HEK293T (cell line): ENCODE data around the gene RSPH6A.
"Not testable (repeated sequence)": the region's sequence is repeated elsewhere in the genome, so short reads cannot be mapped to it uniquely, and the experiment has no call there.

ENCODE experiments used
- CTCF ChIA-PET: fragments of 350-600 bp; formaldehyde crosslinking; extraction: SDS; loops from one replicate; lab custom pipeline; 2021; ENCODE audit warnings: antibody characterized with exemption, inconsistent platforms; lab: Yijun Ruan, JAX
- POLR2A ChIA-PET: fragments of 350-600 bp; formaldehyde crosslinking; extraction: SDS; loops from one replicate; lab custom pipeline; 2020; ENCODE audit warnings: antibody characterized with exemption, inconsistent platforms; lab: Yijun Ruan, JAX
- DNase-seq: peaks from one replicate; pipeline ENCODE4 v3.0.0; 2012; ENCODE audit warnings: mixed read lengths; ENCODE audit errors: extremely low spot score
- ARNT ChIP-seq: fragments of 450-650 bp; IDR thresholded peaks from 2 replicates; pipeline ENCODE4 v1.6.1; 2017; ENCODE audit warnings: mild to moderate bottlenecking
- BHLHE40 ChIP-seq: fragments of 450-650 bp; IDR thresholded peaks from 2 replicates; pipeline ENCODE4 v1.6.1; 2016; ENCODE audit warnings: mild to moderate bottlenecking, moderate library complexity, borderline replicate concordance
- CTBP1 ChIP-seq: fragments of 450-650 bp; IDR thresholded peaks from 2 replicates; pipeline ENCODE4 v1.6.1; 2016; ENCODE audit warnings: borderline replicate concordance
- ELF4 ChIP-seq: fragments of 450-650 bp; IDR thresholded peaks from 2 replicates; pipeline ENCODE4 v1.6.1; 2017; ENCODE audit warnings: antibody characterized with exemption
- FOXA1 ChIP-seq: fragments of 450-650 bp; IDR thresholded peaks from 2 replicates; pipeline ENCODE4 v1.6.1; 2016; ENCODE audit warnings: mild to moderate bottlenecking
- FOXK2 ChIP-seq: fragments of 450-650 bp; IDR thresholded peaks from 2 replicates; pipeline ENCODE4 v1.6.1; 2016; ENCODE audit warnings: mild to moderate bottlenecking
- FOXM1 ChIP-seq: fragments of 450-650 bp; IDR thresholded peaks from 2 replicates; pipeline ENCODE4 v1.6.1; 2017; ENCODE audit warnings: mild to moderate bottlenecking, borderline replicate concordance
- HDGF ChIP-seq: fragments of 450-650 bp; IDR thresholded peaks from 2 replicates; pipeline ENCODE4 v1.6.1; 2017; ENCODE audit warnings: antibody characterized with exemption, borderline replicate concordance
- L3MBTL2 ChIP-seq: fragments of 450-650 bp; conservative IDR thresholded peaks from 2 replicates; pipeline ENCODE4 v1.6.1; 2016; ENCODE audit warnings: mild to moderate bottlenecking
- LEF1 ChIP-seq: fragments of 450-650 bp; IDR thresholded peaks from 2 replicates; pipeline ENCODE4 v1.6.1; 2017; ENCODE audit warnings: mild to moderate bottlenecking, borderline replicate concordance
- NFRKB ChIP-seq: fragments of 450-650 bp; IDR thresholded peaks from 2 replicates; pipeline ENCODE4 v1.6.1; 2016; ENCODE audit warnings: mild to moderate bottlenecking, moderate library complexity
- SP1 ChIP-seq: fragments of 450-650 bp; IDR thresholded peaks from 2 replicates; pipeline ENCODE4 v1.6.1; 2017
- SUZ12 ChIP-seq: fragments of 450-650 bp; IDR thresholded peaks from 2 replicates; pipeline ENCODE4 v1.6.1; 2016; ENCODE audit warnings: mild to moderate bottlenecking
- TARDBP ChIP-seq: fragments of 450-650 bp; IDR thresholded peaks from 2 replicates; pipeline ENCODE4 v1.6.1; 2016
- ZNF384 ChIP-seq: fragments of 450-650 bp; IDR thresholded peaks from 2 replicates; pipeline ENCODE4 v1.6.1; 2016
- TF ChIP-seq, protein P1 (sequence below): fragments of 450-650 bp; IDR thresholded peaks from 2 replicates; pipeline ENCODE4 v1.6.1; 2016

RSPH6A gene

DNA sequence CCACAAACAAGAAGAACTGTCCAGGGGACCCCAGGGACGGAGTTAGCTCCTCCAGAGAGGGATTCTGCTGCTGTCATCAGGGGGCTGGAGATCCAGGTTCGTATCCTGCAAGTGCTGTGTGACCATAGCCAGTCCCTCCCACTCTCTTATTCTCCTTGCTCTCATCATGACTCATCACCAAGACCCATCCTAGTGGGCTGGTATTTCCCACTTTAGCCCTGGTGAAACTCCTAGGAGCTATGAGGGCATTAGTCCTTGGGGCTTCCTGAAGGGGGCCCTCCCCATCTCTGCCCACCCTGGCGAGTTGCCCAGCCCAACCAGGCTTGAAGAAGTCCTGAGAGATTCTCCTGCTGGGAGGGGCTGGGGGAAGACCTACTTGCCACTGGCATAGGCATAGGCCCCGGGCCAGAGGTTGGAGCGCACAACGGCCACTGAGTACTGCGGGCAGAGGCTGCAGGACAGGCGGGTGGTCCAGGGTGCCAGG, 15.0 kb downstream of the RSPH6A start:
- TF ChIP-seq LEF1 (no peak), TARDBP (no peak), ZNF384 (no peak), FOXK2 (no peak), BHLHE40 (no peak), NFRKB (no peak), FOXA1 (no peak), ARNT (no peak), SUZ12 (no peak), ELF4 (no peak), FOXM1 (no peak), SP1 (no peak), HDGF (no peak), L3MBTL2 (no peak), CTBP1 (no peak)
- TF ChIP-seq, protein P1, sequence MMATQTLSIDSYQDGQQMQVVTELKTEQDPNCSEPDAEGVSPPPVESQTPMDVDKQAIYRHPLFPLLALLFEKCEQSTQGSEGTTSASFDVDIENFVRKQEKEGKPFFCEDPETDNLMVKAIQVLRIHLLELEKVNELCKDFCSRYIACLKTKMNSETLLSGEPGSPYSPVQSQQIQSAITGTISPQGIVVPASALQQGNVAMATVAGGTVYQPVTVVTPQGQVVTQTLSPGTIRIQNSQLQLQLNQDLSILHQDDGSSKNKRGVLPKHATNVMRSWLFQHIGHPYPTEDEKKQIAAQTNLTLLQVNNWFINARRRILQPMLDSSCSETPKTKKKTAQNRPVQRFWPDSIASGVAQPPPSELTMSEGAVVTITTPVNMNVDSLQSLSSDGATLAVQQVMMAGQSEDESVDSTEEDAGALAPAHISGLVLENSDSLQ, result no peak
- ChIA-PET POLR2A (interaction anchor here (0.7 to 1.5 kb wide), 3 partner anchors 27 to 33 kb away, joined by 3 to 11 read pairs (median 7); partner anchors contain the start of gene SIX5), CTCF (interaction anchor here (0.9 to 2.8 kb wide), 4 partner anchors 17 to 64 kb away, joined by 3 to 21 read pairs (median 5); partner anchors contain the start of genes DMPK, FOXA3 and SIX5)
- no peak for DNase-seq

- CTCF ChIA-PET, result interaction anchor here (0.8 to 2.8 kb wide), 9 partner anchors 15 to 115 kb away, joined by 3 to 21 read pairs (median 4); partner anchors contain the start of genes DMPK, FOXA3 and SIX5
- POLR2A ChIA-PET, result interaction anchor here (0.9 to 1.5 kb wide), 3 partner anchors 11 to 32 kb away, joined by 3 to 11 read pairs (median 7); partner anchors contain the start of gene SIX5
- DNase-seq, result not testable (repeated sequence)
Observed at GRCh38 chr19:45799541-45799940, 15.6 kb downstream of the RSPH6A start.

DNA sequence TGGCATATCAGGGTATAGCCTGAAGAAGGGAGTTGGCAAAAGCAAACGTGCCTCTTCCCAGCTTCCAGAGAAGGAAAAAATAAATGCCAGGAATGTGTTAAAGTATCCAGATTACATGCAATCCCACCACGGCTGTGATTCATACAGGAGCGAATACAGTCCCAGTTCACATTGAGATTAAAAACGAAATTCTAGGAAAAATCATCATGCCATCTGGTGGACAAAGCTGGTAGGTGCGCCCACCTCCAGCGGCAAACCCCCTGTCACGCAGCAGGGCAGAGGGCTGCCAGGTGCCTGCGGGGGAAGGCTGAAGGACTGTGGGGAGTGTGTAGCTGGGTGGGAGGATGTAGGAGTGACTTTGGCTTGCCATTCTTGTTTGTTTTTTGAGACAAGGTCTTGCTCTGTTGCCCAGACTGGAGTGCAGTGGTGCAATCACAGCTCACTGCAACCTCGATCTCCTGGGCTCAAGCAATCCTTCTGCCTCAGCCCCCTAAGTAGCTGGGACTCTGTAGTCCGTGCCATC, 16.1 kb downstream of the RSPH6A start:
- ChIA-PET CTCF (interaction anchor here (0.8 to 2.8 kb wide), 9 partner anchors 15 to 114 kb away, joined by 3 to 21 read pairs (median 4); partner anchors contain the start of genes DMPK, FOXA3 and SIX5), POLR2A (interaction anchor here (0.9 to 1.5 kb wide), 3 partner anchors 10 to 31 kb away, joined by 3 to 11 read pairs (median 7); partner anchors contain the start of gene SIX5)
- peak; percentile 70 for DNase-seq
- TF ChIP-seq FOXK2, result no peak
- no peak for TF ChIP-seq L3MBTL2
- TF ChIP-seq LEF1, result no peak
- no peak for TF ChIP-seq ZNF384
- TF ChIP-seq CTBP1, result no peak
- no peak for TF ChIP-seq HDGF
- TF ChIP-seq, protein P1, result no peak
- TF ChIP-seq SP1, result no peak
- TF ChIP-seq ARNT, result no peak
- TF ChIP-seq SUZ12, result no peak
- no peak for TF ChIP-seq NFRKB
- TF ChIP-seq TARDBP, result no peak
- TF ChIP-seq FOXA1, result no peak
- no peak for TF ChIP-seq ELF4

- no peak for DNase-seq
- ChIA-PET POLR2A (no interaction called here), CTCF (no interaction called here)
- TF ChIP-seq ELF4, result no peak
- TF ChIP-seq HDGF, result no peak
Observed at GRCh38 chr19:45794627-45795026, 20.5 kb downstream of the RSPH6A start.

DNA sequence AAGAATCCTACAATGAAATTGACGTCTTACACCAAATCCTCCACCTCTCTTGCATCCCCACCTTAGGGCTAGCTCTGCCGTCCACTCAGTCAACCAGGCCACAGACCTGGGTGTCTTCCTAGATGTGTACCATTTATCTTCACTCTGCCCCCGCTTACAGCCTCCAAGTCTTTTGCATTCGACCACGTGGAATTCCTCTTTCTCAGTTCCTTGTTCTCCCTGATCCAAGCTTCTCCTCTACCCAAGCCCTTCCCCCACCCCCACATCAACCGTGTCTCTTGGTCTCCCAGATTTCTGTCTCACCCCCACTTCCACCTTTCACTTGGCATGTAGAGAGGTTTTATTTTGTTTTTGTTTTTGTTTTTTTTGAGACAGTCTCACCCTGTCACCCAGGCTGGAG, 21.2 kb downstream of the RSPH6A start:
- DNase-seq, result no peak
- POLR2A ChIA-PET, result no interaction called here
- CTCF ChIA-PET, result no interaction called here
- TF ChIP-seq FOXM1 (no peak), CTBP1 (no peak), HDGF (no peak), SUZ12 (no peak), NFRKB (no peak), LEF1 (no peak), FOXK2 (no peak), SP1 (no peak), BHLHE40 (no peak), FOXA1 (no peak), TARDBP (no peak)

DNA sequence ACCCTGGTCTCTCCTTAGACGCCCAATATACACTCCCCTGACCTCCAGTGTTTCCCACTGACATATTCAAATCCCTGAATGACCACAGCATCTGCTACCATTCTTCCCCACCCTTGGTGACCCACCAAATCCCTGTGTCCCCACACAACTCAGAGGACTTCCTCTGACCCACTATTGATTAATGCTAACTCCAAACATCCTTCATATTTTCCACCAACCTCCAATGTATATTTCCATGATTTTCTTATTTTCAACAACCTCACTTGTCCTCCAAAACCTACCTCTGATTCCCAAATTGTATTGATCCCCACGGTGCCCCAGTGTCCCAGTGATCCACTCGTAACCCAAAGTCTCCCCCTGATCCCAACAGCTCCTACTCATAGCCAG, 21.9 kb downstream of the RSPH6A start:
- POLR2A ChIA-PET, result interaction anchor here (0.6 to 1.0 kb wide), 3 partner anchors 17 to 101 kb away, joined by 3 to 4 read pairs (median 4); partner anchors contain the start of genes SIX5 and SNRPD2

More for the DNA sequence above, 21.9 kb downstream of the RSPH6A start:
- no peak for DNase-seq
- TF ChIP-seq CTBP1, result no peak
- TF ChIP-seq BHLHE40, result no peak
- TF ChIP-seq SP1, result no peak
- no peak for TF ChIP-seq L3MBTL2
- TF ChIP-seq FOXA1, result no peak
- TF ChIP-seq ARNT, result no peak
- no peak for TF ChIP-seq ZNF384
- TF ChIP-seq FOXK2, result no peak
- CTCF ChIA-PET, result interaction anchor here (0.6 to 1.0 kb wide), 2 partner anchors 14 to 24 kb away, joined by 3 to 4 read pairs; no protein-coding TSS in a partner anchor
